NB4 (cell line): Measurements from ENCODE around the gene PLEK.
A peak's percentile ranks its signal among the peaks of the same experiment; 100 is the strongest.
"Not testable (repeated sequence)": the region's sequence is repeated elsewhere in the genome, so short reads cannot be mapped to it uniquely, and the experiment has no call there.

Experiments used
- DNase-seq: peaks from one replicate; pipeline ENCODE4 v3.0.0; 2010; ENCODE audit warnings: low read depth
- H3K4me3 ChIP-seq: one replicate; pipeline ENCODE4 v1.5.1; 2011; ENCODE audit warnings: mild to moderate bottlenecking, low read depth, low read length, moderate library complexity
- MYC ChIP-seq: IDR thresholded peaks from 2 replicates; pipeline ENCODE4 v1.6.1; 2011; ENCODE audit warnings: low read depth, low read length
- POLR2A ChIP-seq: IDR thresholded peaks from 2 replicates; pipeline ENCODE4 v1.6.1; 2011; ENCODE audit warnings: mild to moderate bottlenecking; ENCODE audit not compliant: insufficient read length; ENCODE audit errors: extremely low read depth
- TF ChIP-seq, protein P1 (sequence below): IDR thresholded peaks from one replicate; pipeline ENCODE4 v1.5.1; 2012; ENCODE audit warnings: low read depth, low read length
- TF ChIP-seq, protein P2 (sequence below): IDR thresholded peaks from 2 replicates; pipeline ENCODE4 v1.6.1; 2011; ENCODE audit warnings: low read depth, low read length

The PLEK gene

DNA sequence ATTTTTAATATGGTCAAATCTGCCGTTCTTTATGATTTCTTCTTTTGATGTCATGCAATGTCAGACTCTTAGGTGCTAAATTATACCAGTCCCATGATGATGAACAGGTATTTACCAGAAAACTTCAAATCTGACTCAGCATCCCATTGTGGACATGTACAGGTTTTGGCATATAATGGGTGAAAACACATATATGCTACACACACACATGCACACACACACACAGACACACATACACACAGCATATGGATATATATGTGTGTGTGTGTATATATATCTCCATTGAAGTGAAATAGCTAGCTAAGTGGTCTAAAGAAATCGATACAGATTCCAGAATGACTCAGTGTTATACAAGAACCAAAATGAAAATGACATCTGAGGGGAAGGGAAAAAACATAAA is 7.4 kb downstream of the PLEK start:
- TF ChIP-seq, protein P1, sequence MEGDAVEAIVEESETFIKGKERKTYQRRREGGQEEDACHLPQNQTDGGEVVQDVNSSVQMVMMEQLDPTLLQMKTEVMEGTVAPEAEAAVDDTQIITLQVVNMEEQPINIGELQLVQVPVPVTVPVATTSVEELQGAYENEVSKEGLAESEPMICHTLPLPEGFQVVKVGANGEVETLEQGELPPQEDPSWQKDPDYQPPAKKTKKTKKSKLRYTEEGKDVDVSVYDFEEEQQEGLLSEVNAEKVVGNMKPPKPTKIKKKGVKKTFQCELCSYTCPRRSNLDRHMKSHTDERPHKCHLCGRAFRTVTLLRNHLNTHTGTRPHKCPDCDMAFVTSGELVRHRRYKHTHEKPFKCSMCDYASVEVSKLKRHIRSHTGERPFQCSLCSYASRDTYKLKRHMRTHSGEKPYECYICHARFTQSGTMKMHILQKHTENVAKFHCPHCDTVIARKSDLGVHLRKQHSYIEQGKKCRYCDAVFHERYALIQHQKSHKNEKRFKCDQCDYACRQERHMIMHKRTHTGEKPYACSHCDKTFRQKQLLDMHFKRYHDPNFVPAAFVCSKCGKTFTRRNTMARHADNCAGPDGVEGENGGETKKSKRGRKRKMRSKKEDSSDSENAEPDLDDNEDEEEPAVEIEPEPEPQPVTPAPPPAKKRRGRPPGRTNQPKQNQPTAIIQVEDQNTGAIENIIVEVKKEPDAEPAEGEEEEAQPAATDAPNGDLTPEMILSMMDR: no peak
- no peak for TF ChIP-seq MYC
- TF ChIP-seq POLR2A: no peak
- TF ChIP-seq, protein P2, sequence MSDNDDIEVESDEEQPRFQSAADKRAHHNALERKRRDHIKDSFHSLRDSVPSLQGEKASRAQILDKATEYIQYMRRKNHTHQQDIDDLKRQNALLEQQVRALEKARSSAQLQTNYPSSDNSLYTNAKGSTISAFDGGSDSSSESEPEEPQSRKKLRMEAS: no peak
- no peak overlapping the region for H3K4me3 ChIP-seq
- DNase-seq: no peak

DNA sequence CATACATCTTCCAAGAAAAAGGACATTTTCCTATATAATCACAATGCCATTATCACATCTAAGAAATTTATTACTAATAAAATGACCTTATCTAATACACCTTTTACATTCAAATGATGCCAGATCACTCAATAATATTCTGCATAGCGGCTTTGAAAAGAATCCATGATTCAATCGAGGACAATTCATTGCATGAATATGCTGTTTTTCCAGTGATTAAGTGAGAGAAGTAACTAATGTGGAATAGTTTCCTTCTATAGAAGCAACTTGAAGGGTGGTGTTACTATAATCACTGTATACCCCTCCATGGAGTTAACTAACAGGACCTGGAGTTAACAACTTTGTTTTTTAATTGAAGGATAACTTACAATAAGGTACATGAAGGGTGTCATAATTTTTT is 9.1 kb downstream of the PLEK start:
- no peak for TF ChIP-seq MYC
- TF ChIP-seq, protein P1: no peak
- H3K4me3 ChIP-seq: peak overlapping the region; percentile 25
- no peak for DNase-seq

DNA sequence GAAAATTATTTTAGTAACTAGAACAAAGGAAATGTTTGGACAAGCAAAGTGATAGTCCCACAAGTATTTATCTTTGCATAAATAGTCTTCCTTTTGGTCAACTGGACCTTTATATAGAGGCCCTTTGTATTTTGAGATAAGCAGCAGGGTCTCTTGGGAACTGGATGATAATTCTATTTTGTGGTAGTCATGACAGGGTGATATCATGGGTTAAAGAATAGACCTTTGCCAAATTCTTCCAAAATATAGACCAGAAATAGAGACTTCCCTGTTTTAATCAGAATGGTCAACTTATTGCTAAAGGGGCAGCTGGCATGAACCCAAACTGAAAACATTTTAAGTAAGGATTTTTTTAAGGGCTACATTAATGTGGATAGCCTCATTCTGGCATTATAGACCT is 10.5 kb downstream of the PLEK start:
- peak; percentile 29 for DNase-seq
- no peak overlapping the region for H3K4me3 ChIP-seq
- TF ChIP-seq POLR2A (no peak), MYC (no peak)
- TF ChIP-seq, protein P2: no peak
- TF ChIP-seq, protein P1: no peak

DNA sequence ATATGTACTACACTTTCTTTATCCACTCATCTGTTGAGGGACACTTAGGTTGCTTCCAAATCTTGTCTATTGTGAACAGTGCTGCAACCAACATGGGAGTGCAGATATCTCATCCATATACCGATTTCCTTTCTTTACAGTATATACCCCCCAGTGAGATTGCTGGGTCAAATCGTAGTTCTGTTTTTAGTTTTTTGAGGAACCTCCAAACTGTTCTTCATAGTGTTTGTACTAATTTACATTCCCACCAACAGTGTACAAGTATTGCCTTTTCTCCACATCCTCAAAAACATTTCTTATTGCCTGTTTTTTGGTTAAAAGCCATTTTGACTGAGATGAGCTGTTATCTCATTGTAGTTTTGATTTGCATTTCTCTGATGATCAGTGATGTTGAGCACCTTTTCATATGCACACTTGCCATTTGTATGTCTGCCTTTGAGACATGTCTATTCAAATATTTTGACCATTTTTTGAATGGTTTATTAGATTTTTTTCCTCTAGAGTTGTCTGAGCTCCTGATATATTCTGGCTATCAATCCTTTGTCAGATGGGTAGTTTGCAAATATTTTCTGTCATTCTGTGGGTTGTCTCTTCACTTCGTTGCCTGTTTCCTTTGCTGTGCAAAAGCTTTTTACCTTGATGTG is 12.2 kb downstream of the PLEK start:
- no peak overlapping the region for H3K4me3 ChIP-seq
- TF ChIP-seq POLR2A: no peak
- TF ChIP-seq, protein P2: no peak
- TF ChIP-seq, protein P1: no peak
- no peak for TF ChIP-seq MYC
- no peak for DNase-seq

DNA sequence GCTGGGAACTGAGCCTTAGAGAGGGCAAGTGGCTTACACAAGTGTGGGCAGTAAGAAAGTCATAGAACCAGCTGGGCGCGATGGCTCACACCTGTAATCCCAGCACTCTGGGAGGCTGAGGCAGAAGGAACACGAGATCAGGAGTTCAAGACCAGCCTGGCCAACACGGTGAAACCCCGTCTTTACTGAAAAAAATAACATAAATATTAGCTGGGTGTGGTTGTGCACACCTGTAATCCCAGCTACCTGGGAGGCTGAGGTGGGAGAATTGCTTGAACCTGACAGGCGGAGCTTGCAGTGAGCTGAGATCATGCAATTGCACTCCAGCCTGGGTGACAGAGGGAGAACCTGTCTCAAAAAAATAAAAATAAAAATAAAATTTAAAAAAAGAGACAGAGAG is 13.7 kb downstream of the PLEK start:
- not testable (repeated sequence) for H3K4me3 ChIP-seq, DNase-seq

DNA sequence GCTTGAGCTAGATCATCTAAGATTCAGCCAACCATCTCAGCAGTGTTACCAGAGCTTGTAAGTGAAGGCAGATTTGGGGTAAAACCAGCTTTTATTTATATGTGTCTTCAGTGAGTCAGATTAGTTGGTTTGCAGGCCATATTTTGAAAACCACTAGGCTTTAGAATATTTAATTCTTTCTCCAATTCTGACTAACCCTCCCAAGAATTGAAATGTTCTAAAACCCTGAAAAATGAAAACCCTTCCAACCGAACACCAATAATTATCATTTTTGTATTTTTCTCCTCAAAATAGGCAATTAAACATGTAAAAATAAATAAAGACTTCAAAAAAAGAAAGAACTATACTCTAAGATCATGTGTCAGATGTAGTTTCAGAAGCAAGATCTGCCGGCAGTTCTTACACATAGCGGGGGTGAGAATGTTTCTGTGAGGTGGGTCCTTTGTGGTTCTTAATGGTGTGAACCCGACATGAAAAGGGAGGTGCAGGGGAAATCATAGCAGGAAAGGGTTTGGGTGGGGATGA is 14.2 kb downstream of the PLEK start:
- H3K4me3 ChIP-seq: no peak overlapping the region
- DNase-seq: no peak
- no peak for TF ChIP-seq POLR2A
- TF ChIP-seq, protein P1: no peak
- TF ChIP-seq MYC: no peak
- TF ChIP-seq, protein P2: no peak

DNA sequence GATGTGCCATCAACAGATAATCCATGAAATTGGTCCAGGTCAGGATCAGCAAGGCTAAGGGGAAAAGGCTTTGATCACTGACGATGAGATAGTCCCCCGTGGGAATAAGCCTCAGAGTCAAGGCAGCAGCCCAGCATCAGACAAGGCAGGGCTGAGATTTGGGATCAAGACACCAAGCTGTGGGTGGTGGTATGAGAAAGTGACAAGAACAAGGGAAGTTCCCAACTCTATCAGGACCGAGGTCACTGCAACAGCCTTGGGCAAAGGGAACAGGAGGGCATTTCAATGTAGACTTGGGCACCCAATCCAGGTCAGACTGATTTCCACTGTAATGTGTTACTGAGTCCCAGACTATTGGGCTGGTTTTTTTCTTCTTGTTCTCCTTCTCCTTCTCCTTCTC is 18.7 kb downstream of the PLEK start:
- no peak overlapping the region for H3K4me3 ChIP-seq
- TF ChIP-seq, protein P2: no peak
- TF ChIP-seq POLR2A (no peak), MYC (no peak)
- TF ChIP-seq, protein P1: no peak
- DNase-seq: no peak
